Karpas-422 (cell line): ENCODE data around the gene NAPEPLD. TPM values are rescaled to one million over a fixed set of nuclear protein-coding genes. Genes with fewer than 3 reads are reported as not detected.
"Not testable (repeated sequence)": the region's sequence is repeated elsewhere in the genome, so short reads cannot be mapped to it uniquely, and the experiment has no call there.

ENCODE experiments used
- DNase-seq: peaks from one replicate; pipeline ENCODE4 v3.0.0-alpha.2; 2015
- H2AFZ ChIP-seq: fragments of 200-600 bp; sonication (generic); 2 replicates; pipeline ENCODE4 v1.6.1; 2014; ENCODE audit warnings: antibody characterized with exemption, low read length, mixed read lengths
- H3K27ac ChIP-seq: fragments of 200-600 bp; sonication (generic); 2 replicates; pipeline ENCODE4 v1.5.1; 2014; ENCODE audit warnings: mild to moderate bottlenecking, low read length, moderate library complexity
- H3K27me3 ChIP-seq: fragments of 200-600 bp; sonication (generic); 2 replicates; pipeline ENCODE4 v1.6.1; 2014; ENCODE audit warnings: low read length, mixed read lengths
- H3K36me3 ChIP-seq: fragments of 200-600 bp; sonication (generic); 2 replicates; pipeline ENCODE4 v1.6.1; 2014; ENCODE audit warnings: low read length, mixed read lengths; ENCODE audit not compliant: insufficient read depth
- H3K4me1 ChIP-seq: fragments of 200-600 bp; sonication (generic); 2 replicates; pipeline ENCODE4 v1.6.1; 2014; ENCODE audit warnings: mild to moderate bottlenecking, low read length, mixed read lengths
- H3K4me2 ChIP-seq: fragments of 200-600 bp; sonication (generic); 2 replicates; pipeline ENCODE4 v1.6.1; 2014; ENCODE audit warnings: low read length, low read depth, mild to moderate bottlenecking; ENCODE audit not compliant: poor library complexity, severe bottlenecking
- H3K4me3 ChIP-seq: fragments of 200-600 bp; sonication (generic); 2 replicates; pipeline ENCODE4 v1.5.1; 2014; ENCODE audit warnings: mild to moderate bottlenecking, antibody characterized with exemption, low read length, mixed read lengths
- H3K79me2 ChIP-seq: fragments of 200-600 bp; sonication (generic); 2 replicates; pipeline ENCODE4 v1.6.1; 2014; ENCODE audit warnings: mild to moderate bottlenecking, low read length, mixed read lengths
- H3K9ac ChIP-seq: fragments of 200-600 bp; sonication (generic); 2 replicates; pipeline ENCODE4 v1.6.0; 2014; ENCODE audit warnings: low read length
- H3K9me2 ChIP-seq: fragments of 200-600 bp; sonication (generic), shearing (Covaris generic); replicated peaks from 2 replicates; pipeline ENCODE4 v1.6.0; 2014; ENCODE audit warnings: mild to moderate bottlenecking, low read length, moderate library complexity; ENCODE audit not compliant: insufficient read depth
- H3K9me3 ChIP-seq: fragments of 300-700, 200-600 bp; sonication (generic); 2 replicates; pipeline ENCODE4 v1.6.1; 2014; ENCODE audit warnings: low read length, mixed read lengths
- H4K20me1 ChIP-seq: fragments of 200-600 bp; sonication (generic); 2 replicates; pipeline ENCODE4 v1.6.1; 2014; ENCODE audit warnings: mild to moderate bottlenecking, antibody characterized with exemption, low read length, low read depth; ENCODE audit not compliant: insufficient read depth
- total RNA-seq: library from RNA; depleted of rRNA; stranded (reverse); fragments of >200 nt; shearing (Covaris generic); gene quantifications from 2 replicates; pipeline ENCODE4 v1.2.3, GENCODE V29; 2014; ENCODE audit warnings: low replicate concordance

Gene NAPEPLD
- total RNA-seq, 1 experiment from 2014 or later, result 24.8 TPM

DNA sequence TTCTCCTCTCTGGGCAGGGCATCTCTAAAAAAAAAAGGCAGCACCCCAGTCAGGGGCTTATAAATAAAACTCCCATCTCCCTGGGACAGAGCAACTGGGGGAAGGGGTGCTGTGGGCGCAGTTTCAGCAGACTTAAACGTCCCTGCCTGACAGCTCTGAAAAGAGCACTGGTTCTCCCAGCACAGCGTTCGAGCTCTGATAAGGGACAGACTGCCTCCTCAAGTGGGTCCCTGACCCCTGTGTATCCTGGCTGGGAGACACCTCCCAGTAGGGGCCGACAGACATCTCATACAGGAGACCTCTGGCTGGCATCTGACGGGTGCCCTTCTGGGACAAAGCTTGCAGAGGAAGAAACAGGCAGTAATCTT, 42.2 kb downstream of the NAPEPLD start:
- H3K4me2 ChIP-seq, H3K9ac ChIP-seq, H3K9me3 ChIP-seq, DNase-seq, H2AFZ ChIP-seq, H3K36me3 ChIP-seq, H3K4me1 ChIP-seq, H3K9me2 ChIP-seq, H3K4me3 ChIP-seq, H4K20me1 ChIP-seq, H3K27ac ChIP-seq, H3K79me2 ChIP-seq, H3K27me3 ChIP-seq: not testable (repeated sequence)

DNA sequence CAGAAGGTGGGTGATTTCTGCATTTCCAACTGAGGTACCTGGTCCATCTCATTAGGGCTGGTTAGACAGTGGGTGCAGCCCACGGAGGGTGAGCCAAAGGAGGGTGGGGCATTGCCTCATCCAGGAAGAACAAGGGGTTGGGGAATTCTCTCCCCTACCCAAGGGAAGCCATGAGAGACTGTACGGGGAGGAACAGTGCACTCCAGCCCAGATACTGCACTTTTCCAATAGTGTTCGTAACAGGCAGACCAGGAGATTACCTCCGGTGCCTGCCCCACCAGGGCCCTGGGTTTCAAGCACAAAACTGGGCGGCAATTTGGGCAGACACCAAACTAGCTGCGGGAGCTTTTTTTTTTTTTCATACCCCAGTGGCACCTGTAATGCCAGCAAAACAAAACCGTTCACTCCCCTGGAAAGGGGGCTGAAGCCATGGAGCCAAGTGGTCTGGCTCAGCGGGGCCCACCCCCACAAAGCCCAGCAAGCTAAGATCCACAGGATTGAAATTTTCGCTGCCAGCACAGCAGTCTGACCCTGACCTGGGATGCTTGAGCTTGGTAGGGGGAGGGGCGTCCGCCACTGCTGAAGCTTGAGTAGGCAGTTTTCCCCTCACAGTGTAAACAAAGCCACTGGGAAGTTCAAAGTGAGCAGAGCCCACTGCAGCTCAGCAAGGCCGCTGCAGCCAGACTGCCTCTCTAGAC, 42.7 kb downstream of the NAPEPLD start:
- Histone ChIP-seq H3K79me2 (no peaks in the 10 kb centered on the region; the same call in 1 of the 2 replicates), H3K4me1 (no peaks in the 10 kb centered on the region), H3K27ac (no peak overlapping the region), H3K9me3 (no peaks in the 10 kb centered on the region), H3K9me2 (no peaks in the 10 kb centered on the region), H3K9ac (no peak overlapping the region), H3K4me3 (no peak overlapping the region), H3K36me3 (peaks cover 9% of the 10 kb centered on the region; the same call in 1 of the 2 replicates), H3K27me3 (no peaks in the 10 kb centered on the region), H2AFZ (no peak overlapping the region), H3K4me2 (no peak overlapping the region), H4K20me1 (no peaks in the 10 kb centered on the region)
- no peak for DNase-seq

DNA sequence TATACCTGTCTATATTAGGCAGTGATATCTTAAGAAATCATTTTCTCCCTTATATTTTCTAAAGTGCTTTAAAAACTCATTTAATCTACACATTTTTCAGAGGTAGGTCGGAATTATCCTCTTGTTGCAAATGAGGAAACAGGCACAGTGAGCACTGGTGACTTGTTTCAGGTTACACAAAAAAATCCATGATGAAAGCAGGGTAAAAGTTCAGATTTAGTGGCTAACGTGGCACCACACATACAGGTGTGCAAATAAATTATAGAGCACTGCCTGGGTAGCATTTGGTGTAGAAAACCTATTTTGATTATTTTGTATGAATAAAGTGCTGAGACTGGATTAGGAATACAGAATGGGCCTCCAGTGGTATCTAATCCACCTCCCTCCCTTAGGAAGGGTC, 47.4 kb downstream of the NAPEPLD start:
- no peaks in the 10 kb centered on the region for H3K27me3 ChIP-seq
- no peak for DNase-seq

DNA sequence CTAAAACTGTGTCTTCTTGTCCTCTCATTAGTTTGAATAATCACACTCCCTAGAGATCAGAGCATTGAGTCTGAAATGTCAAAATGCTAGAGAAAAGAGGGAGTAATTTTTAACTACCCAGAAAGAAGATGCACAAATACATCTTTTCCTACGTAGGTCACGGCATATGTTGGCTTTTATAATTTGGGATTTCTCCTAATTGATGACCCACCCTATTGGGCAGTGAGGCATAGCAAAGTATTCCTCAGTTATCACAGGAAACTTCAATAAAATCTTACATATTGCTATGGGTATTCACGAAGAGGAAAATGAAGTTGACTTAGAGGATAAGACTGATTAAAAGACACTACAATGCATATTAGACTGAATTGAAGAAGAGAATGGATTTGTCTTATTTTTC, 48.6 kb downstream of the NAPEPLD start:
- H3K36me3 ChIP-seq, result peaks cover 34% of the 10 kb centered on the region

More for the DNA sequence above, 47.4 kb downstream of the NAPEPLD start:
- Histone ChIP-seq H2AFZ (no peak overlapping the region), H3K9ac (no peak overlapping the region), H3K4me2 (no peak overlapping the region), H3K9me3 (no peaks in the 10 kb centered on the region), H3K36me3 (peaks cover 26% of the 10 kb centered on the region; the same call in 1 of the 2 replicates), H3K4me3 (no peak overlapping the region), H3K9me2 (no peaks in the 10 kb centered on the region), H4K20me1 (no peaks in the 10 kb centered on the region), H3K79me2 (peaks cover 6% of the 10 kb centered on the region; the same call in 1 of the 2 replicates), H3K27ac (no peak overlapping the region), H3K4me1 (peaks cover 11% of the 10 kb centered on the region)

DNA sequence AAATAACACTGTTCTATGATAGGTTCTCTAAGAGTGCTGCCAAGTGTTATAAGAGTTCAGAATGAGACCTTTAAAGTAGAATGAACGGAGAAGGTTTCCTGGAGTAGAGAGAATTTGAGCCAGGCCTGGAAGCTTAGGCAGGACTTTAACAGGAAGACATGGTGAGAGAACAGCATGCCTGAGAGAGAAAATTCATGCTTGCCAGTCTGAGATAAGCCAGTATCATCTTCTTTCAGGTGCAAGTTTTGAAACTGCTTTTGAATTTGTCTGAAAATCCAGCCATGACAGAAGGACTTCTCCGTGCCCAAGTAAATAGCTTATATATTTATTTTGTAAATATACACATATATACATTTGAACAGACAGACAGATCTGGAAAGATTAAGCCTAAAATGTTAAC, 51.9 kb downstream of the NAPEPLD start:
- Histone ChIP-seq H3K4me1 (peaks cover 11% of the 10 kb centered on the region), H3K9me2 (no peaks in the 10 kb centered on the region), H4K20me1 (no peaks in the 10 kb centered on the region), H3K36me3 (peaks cover 45% of the 10 kb centered on the region), H3K27ac (no peak overlapping the region), H3K27me3 (no peaks in the 10 kb centered on the region), H3K79me2 (peaks cover 15% of the 10 kb centered on the region), H3K9me3 (no peaks in the 10 kb centered on the region), H2AFZ (no peak overlapping the region), H3K4me3 (no peak overlapping the region), H3K9ac (no peak overlapping the region), H3K4me2 (no peak overlapping the region)
- no peak for DNase-seq

More for the DNA sequence above, 48.6 kb downstream of the NAPEPLD start:
- H3K4me3 ChIP-seq, result no peak overlapping the region
- no peaks in the 10 kb centered on the region for H3K27me3 ChIP-seq
- H3K4me1 ChIP-seq, result peaks cover 11% of the 10 kb centered on the region
- no peaks in the 10 kb centered on the region for H3K9me2 ChIP-seq
- no peak overlapping the region for H3K9ac ChIP-seq
- no peak for DNase-seq
- H3K27ac ChIP-seq, result peak overlapping the region; percentile 32; the same call in 1 of the 2 replicates
- H3K9me3 ChIP-seq, result no peaks in the 10 kb centered on the region
- H4K20me1 ChIP-seq, result no peaks in the 10 kb centered on the region
- H2AFZ ChIP-seq, result no peak overlapping the region
- peaks cover 7% of the 10 kb centered on the region for H3K79me2 ChIP-seq
- H3K4me2 ChIP-seq, result no peak overlapping the region

GRCh38 chr7:103095558-103095957, 53.3 kb downstream of the NAPEPLD start:
- H3K9me3 ChIP-seq, H3K27me3 ChIP-seq, H2AFZ ChIP-seq, H3K9ac ChIP-seq, H4K20me1 ChIP-seq, H3K4me3 ChIP-seq, H3K9me2 ChIP-seq, H3K27ac ChIP-seq, DNase-seq, H3K4me2 ChIP-seq: not testable (repeated sequence)
- Histone ChIP-seq H3K36me3 (peaks cover 43% of the 10 kb centered on the region), H3K79me2 (peaks cover 15% of the 10 kb centered on the region), H3K4me1 (peaks cover 11% of the 10 kb centered on the region)

DNA sequence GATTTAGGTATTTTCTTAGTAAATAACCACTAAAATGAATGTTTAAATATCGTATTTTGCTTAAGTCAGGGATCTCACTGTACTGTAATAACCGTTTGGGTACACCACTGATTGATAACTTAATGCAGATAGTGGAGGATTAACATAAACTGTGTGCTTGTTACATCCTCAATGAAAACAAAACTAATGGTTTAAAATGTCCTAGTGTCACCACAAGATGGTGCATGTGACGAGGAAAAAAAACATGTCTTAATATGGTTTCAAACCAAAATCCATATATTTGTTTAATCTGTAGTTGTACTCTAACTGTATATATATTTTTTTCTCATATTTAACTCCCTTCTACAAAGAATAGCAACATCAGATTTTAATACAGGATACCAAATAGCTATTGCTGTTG, 54.8 kb downstream of the NAPEPLD start:
- H3K9ac ChIP-seq, result no peak overlapping the region
- H3K4me3 ChIP-seq, result no peak overlapping the region
- no peak overlapping the region for H3K27ac ChIP-seq
- no peaks in the 10 kb centered on the region for H3K4me1 ChIP-seq
- no peak overlapping the region for H2AFZ ChIP-seq
- H4K20me1 ChIP-seq, result no peaks in the 10 kb centered on the region
- no peaks in the 10 kb centered on the region for H3K9me2 ChIP-seq
- H3K36me3 ChIP-seq, result peaks cover 38% of the 10 kb centered on the region
- H3K27me3 ChIP-seq, result no peaks in the 10 kb centered on the region
- no peak overlapping the region for H3K4me2 ChIP-seq
- H3K9me3 ChIP-seq, result no peaks in the 10 kb centered on the region
- peaks cover 15% of the 10 kb centered on the region for H3K79me2 ChIP-seq
- peak; percentile 53 for DNase-seq

GRCh38 chr7:103093429-103093828, 55.5 kb downstream of the NAPEPLD start:
- H3K9me2 ChIP-seq, result no peaks in the 10 kb centered on the region
- no peak overlapping the region for H2AFZ ChIP-seq
- H3K4me1 ChIP-seq, result no peaks in the 10 kb centered on the region
- H3K27ac ChIP-seq, result no peak overlapping the region
- no peak for DNase-seq
- no peaks in the 10 kb centered on the region for H4K20me1 ChIP-seq
- H3K9me3 ChIP-seq, result no peaks in the 10 kb centered on the region
- no peak overlapping the region for H3K9ac ChIP-seq
- peaks cover 38% of the 10 kb centered on the region for H3K36me3 ChIP-seq
- H3K27me3 ChIP-seq, result no peaks in the 10 kb centered on the region
- H3K4me3 ChIP-seq, result no peak overlapping the region
- no peak overlapping the region for H3K4me2 ChIP-seq
- peaks cover 15% of the 10 kb centered on the region for H3K79me2 ChIP-seq
